K562 (cell line): Measurements from ENCODE around the gene METAP1. TPM values are rescaled to one million over a fixed set of nuclear protein-coding genes. Genes with fewer than 3 reads are reported as not detected.

Source experiments
- ATAC-seq: fragments of 200-7000 bp; cut with Tn5 transposase; 3 replicates; pipeline ENCODE4 v1.9.1; 2020; ENCODE audit warnings: moderate library complexity
- BruUV-seq: library from RNA; stranded (reverse); fragments of 400-500 nt; replicated peaks from 2 replicates; lab custom pipeline; 2021; lab: Mats Ljungman, UMichigan
- CTCF ChIA-PET: fragments of 300-600 bp; formaldehyde crosslinking; extraction: SDS; loops from one replicate; lab custom pipeline; 2021; ENCODE audit warnings: low intra/inter-chr PET ratio; lab: Yijun Ruan, JAX
- POLR2A ChIA-PET: fragments of 300-600, 350-650 bp; sonication (Branson Sonifier 250); formaldehyde crosslinking; extraction: SDS; loops from one replicate; lab custom pipeline; 2021; ENCODE audit warnings: antibody characterized with exemption, inconsistent platforms; lab: Yijun Ruan, JAX
- DNase-seq, 4 experiments: peaks; one replicate each; pipeline versions ENCODE4 v3.0.0 to v3.0.0-alpha.2; 2011 to 2018; ENCODE audit warnings: low spot score in 3 of 4, mixed read lengths in 3 of 4; ENCODE audit errors: extremely low read depth in 1 of 4
- FAIRE-seq: peaks from 2 replicates; lab custom pipeline; 2011; peaks lifted over from hg19 to GRCh38; lab: Jason Lieb, UNC
- H2AFZ ChIP-seq: 2 replicates; pipeline ENCODE4 v1.6.0; 2011; ENCODE audit warnings: low read depth, low read length, control low read depth, inconsistent platforms
- H3K27ac ChIP-seq: fragments of 200-600 bp; 3 replicates; pipeline ENCODE4 v1.8.0; 2011; ENCODE audit warnings: low read depth, mild to moderate bottlenecking, control low read depth, inconsistent platforms, low read length, moderate library complexity, mixed read lengths; ENCODE audit errors: extremely low read depth
- H3K27me3 ChIP-seq, 2 experiments: fragments of 300-600 bp in 1 of 2; 2 replicates in 1 of 2; 3 replicates in 1 of 2; pipeline versions ENCODE4 v1.6.0 to v1.8.0; 2011; ENCODE audit warnings: inconsistent platforms in 2 of 2, low read length in 2 of 2, mild to moderate bottlenecking in 1 of 2, mixed read lengths in 1 of 2, moderate library complexity in 1 of 2; ENCODE audit not compliant: control insufficient read depth in 2 of 2, insufficient read depth in 2 of 2
- H3K36me3 ChIP-seq: fragments of 300-600 bp; 3 replicates; pipeline ENCODE4 v1.8.0; 2011; ENCODE audit warnings: mild to moderate bottlenecking, low read length, inconsistent platforms; ENCODE audit not compliant: control insufficient read depth, insufficient read depth
- H3K4me1 ChIP-seq, 2 experiments: fragments of 200-600 bp in 1 of 2; replicated peaks in 1 of 2; 2 replicates in 1 of 2; 3 replicates in 1 of 2; pipeline versions ENCODE4 v1.5.1 to v1.8.0; 2011; ENCODE audit warnings: inconsistent platforms in 2 of 2, low read length in 2 of 2, mild to moderate bottlenecking in 1 of 2, mixed read lengths in 1 of 2, moderate library complexity in 1 of 2; ENCODE audit not compliant: control insufficient read depth in 2 of 2, insufficient read depth in 2 of 2
- H3K4me2 ChIP-seq: 2 replicates; pipeline ENCODE4 v1.6.1; 2011; ENCODE audit warnings: low read length, control low read depth, inconsistent platforms, mixed read lengths; ENCODE audit not compliant: insufficient read depth
- H3K4me3 ChIP-seq: fragments of 200-600 bp; sonication (generic), shearing (Covaris generic); 2 replicates; pipeline ENCODE4 v1.5.1; 2016; ENCODE audit warnings: control low read depth, inconsistent platforms
- H3K79me2 ChIP-seq: fragments of 200-600 bp; 3 replicates; pipeline ENCODE4 v1.8.0; 2011; ENCODE audit warnings: low read length, inconsistent platforms; ENCODE audit not compliant: control insufficient read depth, insufficient read depth
- H3K9ac ChIP-seq, 2 experiments: 2 replicates each; pipeline versions ENCODE4 v1.6.0 to v1.6.1; 2011; ENCODE audit warnings: low read depth in 2 of 2, low read length in 2 of 2, control low read depth in 1 of 2, inconsistent platforms in 1 of 2, mild to moderate bottlenecking in 1 of 2, mixed read lengths in 1 of 2; ENCODE audit not compliant: insufficient read depth in 1 of 2
- H3K9me1 ChIP-seq: one replicate; pipeline ENCODE4 v1.6.0; 2011; ENCODE audit warnings: inconsistent platforms, mild to moderate bottlenecking, low read length, moderate library complexity; ENCODE audit not compliant: control insufficient read depth, insufficient read depth
- H3K9me3 ChIP-seq: replicated peaks from 2 replicates; pipeline ENCODE4 v1.5.1; 2011; ENCODE audit warnings: low read depth, low read length, inconsistent platforms; ENCODE audit not compliant: control insufficient read depth, insufficient read depth
- H4K20me1 ChIP-seq: replicated peaks from 2 replicates; pipeline ENCODE4 v1.6.1; 2011; ENCODE audit warnings: low read length, inconsistent platforms, mixed read lengths; ENCODE audit not compliant: control insufficient read depth, insufficient read depth
- HLTF ChIP-seq: fragments of 450-650 bp; IDR thresholded peaks from 2 replicates; pipeline ENCODE4 v1.6.1; 2016
- NCOA4 ChIP-seq: fragments of 450-650 bp; IDR thresholded peaks from 2 replicates; pipeline ENCODE4 v1.6.1; 2018; ENCODE audit warnings: mild to moderate bottlenecking; ENCODE audit not compliant: partially characterized antibody
- NELFE ChIP-seq: IDR thresholded peaks from 2 replicates; pipeline ENCODE4 v1.6.1; 2011; ENCODE audit warnings: mild to moderate bottlenecking; ENCODE audit not compliant: insufficient read depth, insufficient read length
- PRPF4 ChIP-seq: fragments of 200-400 bp; formaldehyde crosslinking; IDR thresholded peaks from one replicate; pipeline ENCODE4 v1.6.1; 2017; ENCODE audit warnings: low read length, low read depth, mild to moderate bottlenecking; ENCODE audit not compliant: insufficient read depth, poor library complexity, severe bottlenecking
- RBFOX2 ChIP-seq: fragments of 200-400 bp; formaldehyde crosslinking; IDR thresholded peaks from 2 replicates; pipeline ENCODE4 v1.6.1; 2017; ENCODE audit warnings: low read depth, mild to moderate bottlenecking, low read length, moderate library complexity
- ZNF57 ChIP-seq: fragments of 450-650 bp; formaldehyde crosslinking; IDR thresholded peaks from 2 replicates; pipeline ENCODE4 v1.4.0; 2020; ENCODE audit warnings: mild to moderate bottlenecking, moderate library complexity
- ZNF76 ChIP-seq: fragments of 250-450 bp; sonication (Bioruptor Pico); IDR thresholded peaks from 2 replicates; pipeline ENCODE4 v1.4.0; 2020; ENCODE audit warnings: mild to moderate bottlenecking, moderate library complexity, borderline replicate concordance
- WGBS: fragments of 100-300 bp; shearing (Covaris generic); methylation state at CpG from one replicate; pipeline ENCODE4 v1.1.6; 2016; ENCODE audit warnings: low coverage, mixed read lengths; ENCODE audit not compliant: insufficient coverage; ENCODE audit errors: missing lambda C conversion rate; 5-methylcytosine and 5-hydroxymethylcytosine counted together
- in situ Hi-C: fragments of 300-500 bp; cut with MboI; formaldehyde crosslinking; loops from 4 replicates; pipeline ENCODE4 v1.15.0; 2018; ENCODE audit warnings: inconsistent platforms, mixed read lengths
- intact Hi-C: fragments of 100-400 bp; cut with micrococcal nuclease; formaldehyde crosslinking; loops from 2 replicates; pipeline ENCODE4 v1.14.2; 2022
- polyA plus RNA-seq, 8 experiments: library from polyadenylated mRNA; depleted of rRNA in 4 of 8; stranded (reverse) in 5 of 8; unstranded in 3 of 8; fragments of >200 nt; fragmentation: Nextera tagmentation in 2 of 8; fragmentation: Illumina TruSeq in 1 of 8; extraction: Ambion mirVana in 2 of 8; extraction: Trizol in 1 of 8; gene quantifications; 2 replicates each; pipeline versions ENCODE4 v1.2.1 to v1.2.3, GENCODE V29; 2011 to 2014; ENCODE audit warnings: inconsistent platforms in 1 of 8, missing spikeins in 1 of 8
- total RNA-seq, 7 experiments: library from RNA; depleted of rRNA in 6 of 7; stranded (reverse); fragments of >200 nt in 6 of 7; fragmentation: Illumina TruSeq in 2 of 7; extraction: Trizol in 2 of 7; gene quantifications; 2 replicates each; pipeline versions ENCODE4 v1.2.1 to v1.2.3, GENCODE V29; 2011 to 2021; ENCODE audit warnings: low replicate concordance in 1 of 7
- TF ChIP-seq, protein P1 (sequence below): IDR thresholded peaks from 2 replicates; pipeline ENCODE4 v1.6.1; 2014; ENCODE audit warnings: antibody characterized with exemption
- TF ChIP-seq, protein P2 (sequence below): fragments of 250-450 bp; sonication (Bioruptor Pico); IDR thresholded peaks from 2 replicates; pipeline ENCODE4 v1.8.0; 2022; ENCODE audit warnings: moderate library complexity, mild to moderate bottlenecking, inconsistent platforms
- TF ChIP-seq, protein P3 (sequence below): fragments of 450-650 bp; IDR thresholded peaks from 2 replicates; pipeline ENCODE4 v1.6.1; 2016
- TF ChIP-seq, protein P4 (sequence below): fragments of 450-650 bp; formaldehyde crosslinking; IDR thresholded peaks from 2 replicates; pipeline ENCODE4 v1.4.0; 2020; ENCODE audit warnings: mild to moderate bottlenecking, moderate library complexity

The METAP1 gene
- total and polyA plus RNA-seq, 9 of the 15 experiments (the other 6 are each of a cell fraction or from before 2014, with no cell fraction given): 31.4 to 77.6 (median 59.5) TPM

DNA sequence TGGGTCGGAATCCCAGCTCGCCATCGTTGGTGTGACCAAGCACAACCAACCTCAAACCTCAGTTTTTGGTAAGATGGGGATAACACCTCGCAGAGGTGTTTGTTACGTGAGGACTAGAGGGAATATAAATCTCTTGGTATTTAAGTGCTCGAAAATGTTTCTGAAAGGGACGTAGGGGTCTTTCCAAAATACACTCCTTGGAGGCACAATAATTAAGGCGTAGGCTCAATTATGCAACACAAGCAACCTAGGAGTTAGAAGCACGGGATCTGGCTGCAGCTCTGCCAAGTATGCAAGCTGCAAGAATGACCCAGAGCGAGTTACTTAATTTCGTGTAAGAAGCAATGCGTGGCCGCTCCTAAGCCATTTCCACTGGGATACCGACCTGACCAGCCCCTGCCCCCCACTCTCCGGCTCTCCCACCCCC is 92.5 kb downstream of the METAP1 start (continued):
- TF ChIP-seq NCOA4 (no peak), RBFOX2 (no peak)

DNA sequence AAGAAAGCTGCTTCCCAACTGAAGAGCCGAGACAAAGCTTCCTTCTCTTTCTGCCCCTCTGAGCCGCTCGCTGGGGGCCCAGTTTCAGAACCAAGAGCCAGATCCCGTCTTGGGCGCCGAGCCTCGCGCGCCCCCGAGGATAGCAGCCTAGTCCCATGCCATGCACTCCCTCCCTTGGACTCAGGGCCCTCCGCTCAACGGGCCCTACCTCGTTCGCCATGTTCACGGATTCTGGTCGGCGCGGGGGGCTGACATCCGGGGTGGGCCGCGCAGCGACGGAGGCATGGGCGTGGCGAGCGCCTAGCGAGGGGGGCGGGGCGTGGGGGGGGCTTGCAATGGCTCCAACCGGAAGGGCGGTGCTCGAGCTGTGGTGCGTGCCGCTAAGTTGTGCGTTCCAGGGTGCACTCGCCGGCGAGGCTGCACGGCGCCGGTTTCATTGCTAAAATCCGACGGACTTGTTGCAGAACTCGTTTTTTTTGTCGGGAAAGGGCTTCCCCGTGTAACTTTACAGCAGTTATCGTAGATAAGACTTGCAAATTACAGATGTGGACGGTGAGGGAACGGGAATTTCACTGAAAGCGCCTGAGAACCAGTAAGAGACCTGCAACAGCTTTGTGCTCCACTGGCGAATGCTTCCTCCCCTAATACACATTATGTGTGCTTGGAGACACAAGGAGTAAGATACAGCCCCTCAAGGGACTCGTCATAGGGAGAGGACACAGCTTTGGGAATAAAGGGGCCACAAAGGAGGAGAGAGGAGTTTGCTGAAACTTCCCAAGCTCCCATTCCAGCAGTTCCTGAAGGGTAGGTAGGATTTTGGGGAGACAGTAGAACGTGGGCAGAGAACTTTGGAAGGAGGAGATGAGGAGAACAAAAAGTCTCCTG is 93.2 kb downstream of the METAP1 start, which contains the start of gene ADH5:
ADH5 (minus strand) TSS at position 308 of the 885 bp plus-strand sequence; CDS start at position 220, 88 bp downstream.
- peak within 1 kb of the TSS; percentile 92 to 97 for H3K9ac ChIP-seq
- no peaks in the 10 kb centered on the region for H3K9me1 ChIP-seq
- TSS peak; percentile 89 for BruUV-seq
- peak; percentile 81 for ATAC-seq
- in situ Hi-C loops: no loop called here
- POLR2A ChIA-PET: interaction anchor here (0.5 to 1.4 kb wide), 5 partner anchors 10 to 178 kb away, joined by 3 to 9 read pairs (median 4); partner anchors contain the start of gene EIF4E
- peak within 1 kb of the TSS; percentile 90 for H3K27ac ChIP-seq
- WGBS: under 1% methylated on average over 43 of the region's 53 CpGs
- peaks cover 22% of the 10 kb centered on the region for H3K36me3 ChIP-seq
- no peaks in the 10 kb centered on the region; the same call in 1 of the 2 replicates for H4K20me1 ChIP-seq
- H3K4me3 ChIP-seq: peak within 1 kb of the TSS; percentile 92
- peak; percentile 37 for FAIRE-seq
- H3K9me3 ChIP-seq: no peaks in the 10 kb centered on the region
- peak within 1 kb of the TSS; percentile 94 for H3K4me2 ChIP-seq
- intact Hi-C loops: no loop called here
- peaks cover 83% of the 10 kb centered on the region for H3K79me2 ChIP-seq
- H3K27me3 ChIP-seq: no peaks in the 10 kb centered on the region
- peak; percentile 92 to 93 (median 92) for DNase-seq
- CTCF ChIA-PET: no interaction called here
- peak within 1 kb of the TSS; percentile 84 for H2AFZ ChIP-seq
- peaks cover 4 to 7% of the 10 kb centered on the region in 2 experiments; a peak in 4 of 5 replicates for H3K4me1 ChIP-seq
- TF ChIP-seq, protein P1, sequence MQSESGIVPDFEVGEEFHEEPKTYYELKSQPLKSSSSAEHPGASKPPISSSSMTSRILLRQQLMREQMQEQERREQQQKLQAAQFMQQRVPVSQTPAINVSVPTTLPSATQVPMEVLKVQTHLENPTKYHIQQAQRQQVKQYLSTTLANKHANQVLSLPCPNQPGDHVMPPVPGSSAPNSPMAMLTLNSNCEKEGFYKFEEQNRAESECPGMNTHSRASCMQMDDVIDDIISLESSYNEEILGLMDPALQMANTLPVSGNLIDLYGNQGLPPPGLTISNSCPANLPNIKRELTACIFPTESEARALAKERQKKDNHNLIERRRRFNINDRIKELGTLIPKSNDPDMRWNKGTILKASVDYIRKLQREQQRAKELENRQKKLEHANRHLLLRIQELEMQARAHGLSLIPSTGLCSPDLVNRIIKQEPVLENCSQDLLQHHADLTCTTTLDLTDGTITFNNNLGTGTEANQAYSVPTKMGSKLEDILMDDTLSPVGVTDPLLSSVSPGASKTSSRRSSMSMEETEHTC: no peak
- no peak for TF ChIP-seq ZNF76 (CRISPR knock-in tag)
- no peak for TF ChIP-seq PRPF4
- TF ChIP-seq HLTF: no peak
- TF ChIP-seq ZNF57 (CRISPR knock-in tag): no peak
- TF ChIP-seq NELFE: no peak
- TF ChIP-seq, protein P2, sequence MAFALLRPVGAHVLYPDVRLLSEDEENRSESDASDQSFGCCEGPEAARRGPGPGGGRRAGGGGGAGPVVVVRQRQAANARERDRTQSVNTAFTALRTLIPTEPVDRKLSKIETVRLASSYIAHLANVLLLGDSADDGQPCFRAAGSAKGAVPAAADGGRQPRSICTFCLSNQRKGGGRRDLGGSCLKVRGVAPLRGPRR (CRISPR knock-in tag): no peak
- TF ChIP-seq, protein P3, sequence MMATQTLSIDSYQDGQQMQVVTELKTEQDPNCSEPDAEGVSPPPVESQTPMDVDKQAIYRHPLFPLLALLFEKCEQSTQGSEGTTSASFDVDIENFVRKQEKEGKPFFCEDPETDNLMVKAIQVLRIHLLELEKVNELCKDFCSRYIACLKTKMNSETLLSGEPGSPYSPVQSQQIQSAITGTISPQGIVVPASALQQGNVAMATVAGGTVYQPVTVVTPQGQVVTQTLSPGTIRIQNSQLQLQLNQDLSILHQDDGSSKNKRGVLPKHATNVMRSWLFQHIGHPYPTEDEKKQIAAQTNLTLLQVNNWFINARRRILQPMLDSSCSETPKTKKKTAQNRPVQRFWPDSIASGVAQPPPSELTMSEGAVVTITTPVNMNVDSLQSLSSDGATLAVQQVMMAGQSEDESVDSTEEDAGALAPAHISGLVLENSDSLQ: no peak
- TF ChIP-seq, protein P4, sequence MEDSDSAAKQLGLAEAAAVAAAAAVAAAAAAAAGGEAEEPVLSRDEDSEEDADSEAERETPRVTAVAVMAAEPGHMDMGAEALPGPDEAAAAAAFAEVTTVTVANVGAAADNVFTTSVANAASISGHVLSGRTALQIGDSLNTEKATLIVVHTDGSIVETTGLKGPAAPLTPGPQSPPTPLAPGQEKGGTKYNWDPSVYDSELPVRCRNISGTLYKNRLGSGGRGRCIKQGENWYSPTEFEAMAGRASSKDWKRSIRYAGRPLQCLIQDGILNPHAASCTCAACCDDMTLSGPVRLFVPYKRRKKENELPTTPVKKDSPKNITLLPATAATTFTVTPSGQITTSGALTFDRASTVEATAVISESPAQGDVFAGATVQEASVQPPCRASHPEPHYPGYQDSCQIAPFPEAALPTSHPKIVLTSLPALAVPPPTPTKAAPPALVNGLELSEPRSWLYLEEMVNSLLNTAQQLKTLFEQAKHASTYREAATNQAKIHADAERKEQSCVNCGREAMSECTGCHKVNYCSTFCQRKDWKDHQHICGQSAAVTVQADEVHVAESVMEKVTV (CRISPR knock-in tag): no peak
